ENCODE data around the gene OPN1SW.

OPN1SW gene, protein sequence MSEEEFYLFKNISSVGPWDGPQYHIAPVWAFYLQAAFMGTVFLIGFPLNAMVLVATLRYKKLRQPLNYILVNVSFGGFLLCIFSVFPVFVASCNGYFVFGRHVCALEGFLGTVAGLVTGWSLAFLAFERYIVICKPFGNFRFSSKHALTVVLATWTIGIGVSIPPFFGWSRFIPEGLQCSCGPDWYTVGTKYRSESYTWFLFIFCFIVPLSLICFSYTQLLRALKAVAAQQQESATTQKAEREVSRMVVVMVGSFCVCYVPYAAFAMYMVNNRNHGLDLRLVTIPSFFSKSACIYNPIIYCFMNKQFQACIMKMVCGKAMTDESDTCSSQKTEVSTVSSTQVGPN

DNA sequence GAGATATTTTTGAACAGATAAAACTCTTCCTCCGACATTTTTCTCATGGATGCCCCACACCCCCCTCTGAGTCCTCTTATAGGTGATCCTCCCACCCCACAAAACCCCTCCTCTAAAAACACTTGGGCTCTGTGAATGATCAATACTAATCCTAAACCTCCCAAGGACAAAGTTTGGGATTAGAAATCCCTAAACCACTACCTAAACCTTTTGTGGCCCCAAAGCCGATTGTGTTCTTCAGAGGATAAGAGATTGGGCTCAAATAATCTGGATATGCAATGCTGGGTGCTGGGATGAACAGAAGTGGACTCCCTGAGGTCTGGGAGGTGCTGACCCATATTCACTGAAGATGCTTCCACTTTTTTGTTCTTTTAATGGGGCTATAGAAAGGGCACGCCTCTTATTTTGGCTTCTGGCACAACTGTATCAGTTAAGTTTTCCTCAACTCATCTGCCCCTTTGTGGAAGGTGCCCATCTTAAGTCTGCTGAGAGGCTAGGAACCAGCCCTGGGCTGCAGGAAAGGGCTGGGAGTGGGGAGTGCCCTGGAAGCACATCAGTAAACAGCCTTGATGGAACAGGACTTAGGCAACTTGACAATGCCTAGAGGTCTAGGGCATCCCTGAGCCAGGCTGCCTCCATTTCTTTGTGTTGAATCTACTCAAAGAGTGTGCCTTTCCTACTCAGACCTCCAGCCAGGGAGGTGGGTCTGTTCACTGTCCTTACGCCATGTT is at the start of gene OPN1SW:
Gene OPN1SW (minus strand): TSS at position 51 of the 731 bp plus-strand sequence. CDS start 13 bp downstream, at position 38.
- DNase-seq: no peak

DNA sequence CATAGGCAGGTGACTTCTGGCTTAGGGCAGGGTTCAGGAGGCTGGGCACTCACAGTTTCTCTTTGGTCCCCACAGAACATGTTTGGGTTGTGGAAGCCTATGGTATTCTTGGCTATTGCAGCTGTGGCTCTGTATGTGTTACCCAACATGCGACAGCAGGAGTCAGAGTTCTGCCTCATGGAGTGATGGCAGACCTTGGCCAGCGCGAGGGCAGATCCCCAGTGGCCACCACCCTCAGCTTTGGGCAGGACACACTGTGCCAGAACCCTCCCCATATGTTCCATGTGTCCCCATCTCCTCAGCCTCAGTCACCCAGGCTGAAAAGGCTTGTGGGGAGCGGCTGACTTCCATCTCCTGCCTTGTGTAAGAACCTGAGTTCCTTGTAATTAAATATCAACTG is 46.1 kb upstream of the OPN1SW start:
- no peak for DNase-seq

DNA sequence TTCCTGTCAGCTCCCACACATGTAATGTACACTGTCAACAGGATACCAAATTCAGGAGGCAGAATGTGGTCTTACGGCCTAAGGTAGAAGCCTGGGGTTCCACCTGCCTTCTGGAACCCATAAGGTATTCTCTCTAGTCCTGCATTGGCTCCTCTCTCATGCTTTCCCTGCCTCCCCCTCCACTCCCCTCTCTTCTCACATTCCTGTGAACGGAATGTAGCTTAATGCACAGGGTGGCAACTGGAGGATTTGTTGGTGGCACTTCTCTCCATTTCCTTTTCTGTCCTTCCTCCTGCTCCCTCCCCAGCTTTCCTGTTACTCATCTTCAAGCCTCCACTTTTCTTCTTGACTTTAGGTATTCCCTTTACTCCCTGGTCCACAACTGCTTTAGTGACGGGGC is 43.1 kb upstream of the OPN1SW start:
- no peak for DNase-seq

- peak in 2 of 3 donors; percentile 54 to 56 for DNase-seq
These were observed 39.8 kb upstream of the OPN1SW start for GRCh38 chr7:128815289-128815942.

DNA sequence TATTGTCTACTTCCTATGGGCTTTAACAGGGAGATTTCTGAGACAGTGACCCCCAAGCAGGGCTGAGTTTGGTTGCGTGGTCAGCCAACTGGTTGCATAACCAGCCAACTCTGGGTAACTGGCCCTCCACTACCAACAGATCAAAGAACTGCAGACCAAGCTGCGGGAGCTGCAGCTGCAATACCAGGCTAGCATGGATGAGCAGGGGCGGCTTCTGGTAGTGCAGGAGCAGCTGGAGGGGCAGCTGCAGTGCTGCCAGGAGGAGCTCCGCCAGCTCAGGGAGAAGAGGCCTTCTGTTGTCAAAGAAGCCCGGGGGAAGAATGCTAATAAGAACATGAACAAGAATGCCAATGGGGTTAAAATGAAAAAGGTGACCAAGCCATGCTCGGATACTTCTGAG is 38.9 kb upstream of the OPN1SW start:
- DNase-seq: no peak

- peak; percentile 32 to 70 (median 51) for DNase-seq
These were observed 37.0 kb upstream of the OPN1SW start for GRCh38 chr7:128812514-128813168.

DNA sequence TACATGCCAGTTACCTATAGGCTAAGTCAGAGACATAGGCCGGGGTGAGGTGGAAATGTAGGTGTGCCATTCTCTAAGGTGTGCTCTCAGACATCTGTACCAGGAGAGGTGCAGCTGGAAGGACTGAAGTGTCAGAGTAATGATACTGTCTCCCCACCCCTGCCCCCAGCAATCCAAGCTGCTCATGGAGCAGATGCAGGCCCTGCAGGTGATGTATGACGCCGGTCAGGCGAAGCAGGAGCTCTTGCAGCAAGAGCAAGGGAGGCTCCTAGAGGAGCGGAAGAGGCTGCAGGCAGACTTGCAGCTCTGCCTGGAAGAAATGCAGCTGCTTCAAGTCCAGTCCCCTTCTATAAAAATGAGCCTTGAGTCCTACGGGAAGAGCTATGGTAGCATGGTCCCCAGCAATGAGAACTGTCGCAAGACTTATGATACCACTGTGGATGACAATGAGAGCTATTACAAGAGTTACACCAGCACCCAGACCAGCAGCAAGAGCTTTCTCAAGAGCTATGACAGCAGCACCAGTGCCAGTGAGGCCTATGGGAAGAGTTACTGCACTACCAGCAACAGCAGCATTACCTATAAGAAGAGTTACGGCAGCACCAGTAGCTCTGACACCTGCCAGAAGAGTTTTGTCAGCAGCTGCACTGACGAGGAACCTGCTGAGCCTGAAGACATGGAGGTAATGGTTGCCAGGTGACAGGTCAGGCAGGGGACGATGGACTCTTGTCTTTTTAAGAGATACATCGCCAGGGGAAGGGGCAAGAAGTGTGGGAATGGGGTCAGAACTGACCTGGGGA is 36.2 kb upstream of the OPN1SW start:
- no peak for DNase-seq

GRCh38 chr7:128810997-128811396 is 35.4 kb upstream of the OPN1SW start:
- DNase-seq: no peak

GRCh38 chr7:128810473-128810872 is 34.9 kb upstream of the OPN1SW start:
- DNase-seq: no peak

GRCh38 chr7:128809363-128809762 is 33.8 kb upstream of the OPN1SW start:
- no peak for DNase-seq

DNA sequence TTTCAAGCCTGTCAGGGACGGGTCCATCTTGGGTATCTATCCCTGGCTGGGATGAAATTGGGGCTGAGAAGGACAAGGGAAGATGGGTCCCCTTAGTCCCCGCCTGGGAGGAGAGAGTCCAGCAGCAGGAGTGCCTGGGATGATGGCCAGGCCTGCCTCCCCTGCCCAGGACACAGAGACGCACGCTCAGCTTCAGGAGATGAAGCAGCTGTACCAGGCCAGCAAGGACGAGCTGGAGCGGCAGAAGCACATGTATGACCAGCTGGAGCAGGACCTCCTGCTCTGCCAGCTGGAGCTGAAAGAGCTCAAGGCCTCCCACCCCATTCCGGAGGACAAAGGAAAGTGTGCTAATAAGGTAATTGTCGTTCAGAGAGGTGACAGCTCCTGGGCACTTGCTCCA is 31.6 kb upstream of the OPN1SW start:
- DNase-seq: no peak

DNA sequence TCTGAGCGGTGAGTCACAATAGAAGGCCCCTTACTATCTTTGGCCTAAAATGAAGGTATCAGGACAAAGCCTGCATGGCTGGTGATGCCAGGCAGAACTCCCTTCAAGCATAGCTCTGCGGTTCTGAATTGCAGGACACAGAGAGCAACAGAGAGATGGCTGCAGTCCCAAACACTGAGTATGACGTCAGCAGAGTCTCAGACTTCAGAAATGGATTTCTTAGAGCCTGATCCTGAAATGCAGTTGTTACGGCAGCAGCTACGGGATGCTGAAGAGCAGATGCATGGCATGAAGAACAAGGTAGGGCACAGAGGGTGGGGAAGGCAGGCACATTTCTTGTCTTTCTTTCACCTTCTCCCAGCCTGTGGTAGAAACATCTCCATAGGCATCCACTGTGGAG is 29.6 kb upstream of the OPN1SW start:
- DNase-seq: no peak

DNA sequence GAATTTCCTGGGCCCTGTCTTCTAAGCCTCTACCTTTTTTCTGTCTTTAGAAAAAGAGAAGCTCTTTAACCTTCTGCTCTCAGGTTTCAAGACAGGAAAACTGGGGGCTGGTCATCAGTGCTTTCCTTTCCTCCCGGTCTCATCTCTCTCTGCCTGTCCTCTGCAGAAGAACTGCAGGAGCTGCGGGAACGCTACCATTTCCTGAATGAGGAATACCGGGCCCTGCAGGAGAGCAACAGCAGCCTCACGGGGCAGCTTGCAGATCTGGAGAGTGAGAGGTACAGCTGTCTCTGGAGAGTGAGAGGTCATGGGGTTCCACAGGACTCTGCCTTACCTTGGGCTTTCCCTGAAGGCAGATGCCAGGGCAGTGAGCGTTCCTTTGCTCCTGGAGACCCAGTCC is 28.9 kb upstream of the OPN1SW start:
- no peak for DNase-seq

DNA sequence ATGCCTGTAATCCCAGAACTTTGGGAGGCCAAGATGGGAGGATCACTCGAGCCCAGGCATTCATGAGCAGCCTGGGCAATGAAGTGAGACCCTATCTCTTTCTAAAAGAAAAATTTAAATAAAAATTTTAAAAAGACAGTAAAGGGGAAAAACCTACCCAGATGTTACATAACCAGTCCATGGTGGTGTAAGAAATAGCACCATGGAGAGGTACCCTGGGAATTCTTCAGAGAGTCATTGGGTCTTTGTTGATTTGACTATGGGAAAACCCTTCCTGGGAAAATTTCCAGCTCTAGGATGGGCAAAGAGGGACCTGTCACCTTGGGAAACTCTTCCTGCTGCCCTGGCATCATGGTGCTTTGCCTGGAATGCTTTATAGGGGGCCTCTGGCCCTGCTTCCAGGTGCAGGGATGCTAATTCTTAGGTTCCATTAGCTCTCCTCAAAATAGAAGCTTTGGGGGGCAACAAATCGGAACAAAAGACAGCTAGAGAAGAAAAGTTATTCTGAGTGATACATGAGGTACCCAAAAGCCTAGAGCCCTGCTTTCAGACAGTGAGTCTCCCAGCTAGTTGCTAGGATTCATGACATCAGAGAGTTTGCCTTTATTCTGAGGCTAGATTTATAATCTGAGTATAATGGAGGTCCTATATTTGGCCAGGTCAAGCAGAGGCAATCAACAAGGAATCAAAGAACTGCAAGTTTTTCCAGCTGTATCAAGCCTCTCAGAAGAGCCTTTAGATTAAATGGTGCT is 26.2 kb upstream of the OPN1SW start:
- peak in 2 of 3 donors; percentile 17 to 25 for DNase-seq

- no peak for DNase-seq
These were observed 25.4 kb upstream of the OPN1SW start for GRCh38 chr7:128801003-128801402.

- DNase-seq: no peak
These were observed 25.0 kb upstream of the OPN1SW start for GRCh38 chr7:128800567-128800966.

DNA sequence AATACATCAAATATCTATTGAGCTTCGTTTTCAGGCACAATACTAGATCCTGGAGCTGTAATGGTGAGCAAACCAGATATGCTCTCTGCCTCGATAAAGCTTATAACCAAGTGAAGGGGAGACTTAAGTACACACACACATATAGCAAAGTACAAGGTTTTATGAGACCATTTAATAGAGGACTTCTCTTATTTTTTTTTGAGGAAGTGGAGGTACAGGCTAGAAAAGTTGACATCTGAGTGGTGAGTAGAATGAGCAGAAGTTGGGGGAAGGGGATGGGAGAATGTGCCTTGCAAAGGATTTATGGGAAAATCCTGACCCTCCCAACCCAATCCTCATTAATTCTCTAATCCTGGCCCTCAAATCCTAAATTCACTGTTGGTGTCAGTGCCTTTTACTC is 23.9 kb upstream of the OPN1SW start:
- peak in 2 of 3 donors; percentile 26 to 37 for DNase-seq

DNA sequence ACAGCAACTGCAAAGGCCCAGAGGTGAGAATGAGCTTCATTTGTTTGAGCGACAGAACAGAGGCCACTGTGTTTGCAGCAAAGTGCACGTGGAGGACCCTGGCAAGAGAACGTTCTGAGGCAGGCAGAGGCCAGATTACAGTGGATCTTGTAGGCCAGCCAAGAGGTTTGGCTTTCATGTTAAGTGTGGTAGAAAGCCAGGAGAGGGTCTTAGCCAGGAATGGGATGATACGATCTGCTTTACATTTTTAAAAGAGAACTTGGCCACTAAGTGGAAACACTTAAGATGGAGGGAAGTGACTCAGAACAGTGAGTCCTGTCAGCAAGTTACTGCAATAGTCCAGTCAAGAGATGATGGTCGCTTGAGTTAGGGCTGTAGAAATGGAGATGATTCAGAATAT is 20.7 kb upstream of the OPN1SW start:
- DNase-seq: peak; percentile 42 to 64 (median 58)

GRCh38 chr7:128795129-128795528 is 19.5 kb upstream of the OPN1SW start:
- DNase-seq: no peak

GRCh38 chr7:128794436-128794835 is 18.8 kb upstream of the OPN1SW start:
- DNase-seq: no peak

- no peak for DNase-seq
These were observed 18.4 kb upstream of the OPN1SW start for GRCh38 chr7:128794020-128794419.

DNA sequence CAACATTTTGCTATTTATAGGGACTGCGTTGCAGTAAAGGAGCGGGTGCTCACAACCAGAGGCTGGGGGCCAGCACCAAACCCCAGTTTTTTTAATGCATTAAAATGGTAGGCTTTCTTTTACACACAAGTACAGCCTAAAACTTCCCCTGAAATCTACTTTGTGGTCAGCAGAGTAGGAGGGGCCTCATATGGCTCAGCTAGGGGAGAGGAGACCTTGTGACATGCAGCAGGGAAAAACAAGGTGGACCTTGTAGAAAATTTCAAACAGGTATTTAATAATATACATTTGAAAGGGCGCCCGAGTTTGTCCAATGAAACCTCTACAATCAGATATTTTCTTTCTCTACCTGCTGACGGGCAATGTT is 17.6 kb upstream of the OPN1SW start:
- DNase-seq: peak in 1 of 3 donors; percentile 37

Data from suppressor macrophage treated with lipopolysaccharide for 1 hour (primary cell).